GM18519 (cell line): ENCODE data around the gene CASQ1.

Source experiments
- ATAC-seq: cut with Tn5 transposase; IDR thresholded peaks from one replicate; pipeline ENCODE4 v1.9.1; 2021; ENCODE audit warnings: mild to moderate bottlenecking, moderate library complexity; ENCODE audit not compliant: unreplicated experiment, low FRiP score

CASQ1 gene

DNA sequence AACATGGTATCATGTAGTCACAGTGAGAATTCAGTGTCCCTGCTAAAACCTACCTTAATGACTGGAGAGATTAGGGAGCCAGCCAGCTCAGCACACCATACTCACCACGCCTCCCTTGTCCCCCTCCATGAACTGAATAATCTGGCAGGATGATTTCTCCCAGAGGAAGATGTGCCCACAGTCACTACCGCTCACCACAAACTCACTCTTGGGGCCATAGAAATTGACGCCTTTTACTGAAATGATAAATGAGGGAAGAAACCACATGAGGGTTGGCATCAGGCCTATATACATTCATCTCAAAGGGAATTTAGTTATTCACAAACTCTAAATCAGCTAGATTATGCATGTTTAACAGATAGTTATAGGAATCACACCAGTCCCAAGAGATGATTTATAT lies 32.2 kb downstream of the CASQ1 start:
- no peak for ATAC-seq

DNA sequence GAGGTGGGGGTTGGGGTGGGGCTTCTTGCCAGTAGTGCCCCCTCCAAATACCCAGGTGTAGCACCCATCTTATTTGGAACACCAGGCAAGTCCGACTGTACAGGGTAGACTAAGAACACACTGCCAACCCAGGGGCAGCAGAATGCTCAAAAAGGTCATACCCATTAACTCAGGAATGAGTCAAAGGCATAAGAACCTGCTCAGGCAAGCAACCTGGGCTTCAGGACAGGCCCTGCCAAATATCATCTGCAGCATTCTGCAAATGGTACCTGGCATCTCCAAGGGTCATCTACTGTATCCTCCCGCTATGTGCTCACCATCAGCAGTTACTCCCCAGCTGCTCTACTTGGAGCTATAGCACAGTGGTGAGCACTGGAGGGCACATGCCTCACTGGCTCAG lies 34.2 kb downstream of the CASQ1 start:
- no peak for ATAC-seq

DNA sequence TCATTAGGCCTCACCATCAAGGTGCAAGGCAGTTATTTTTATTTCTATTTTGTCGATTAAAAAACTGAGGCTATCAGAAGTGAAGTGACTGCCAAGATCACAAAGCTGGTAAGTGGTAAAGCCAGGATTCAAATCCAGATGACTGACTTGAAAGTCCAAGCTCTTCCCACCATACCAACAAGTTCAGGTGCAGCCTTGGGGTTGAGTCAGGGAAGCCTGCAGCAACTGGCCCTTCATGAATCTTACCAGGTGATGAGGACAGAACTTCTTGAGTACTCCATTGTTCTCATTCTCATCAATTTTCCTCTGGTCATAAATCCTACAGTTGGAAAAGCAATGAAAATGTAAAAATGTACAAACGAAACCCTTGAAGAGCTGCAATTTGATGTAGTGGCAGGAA lies 35.0 kb downstream of the CASQ1 start:
- no peak for ATAC-seq

DNA sequence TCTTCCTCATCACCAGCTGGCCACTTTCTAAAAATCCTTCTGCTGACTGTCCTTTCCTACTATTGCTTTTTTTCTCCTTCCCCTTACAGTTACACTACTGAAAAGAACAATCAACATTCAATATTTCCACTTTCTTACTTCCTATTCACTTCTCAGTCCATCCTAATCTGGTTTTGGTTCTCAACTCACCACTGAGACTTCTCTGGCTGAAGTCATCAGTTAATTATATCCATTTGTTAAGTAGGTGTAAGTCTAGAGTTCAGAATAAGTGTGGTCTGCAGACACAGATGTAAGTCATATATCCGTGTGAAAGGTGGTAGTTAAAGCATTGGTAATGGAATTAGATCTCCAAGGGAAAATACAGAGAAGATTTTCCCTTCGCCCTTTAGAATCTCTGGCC lies 36.2 kb downstream of the CASQ1 start:
- no peak for ATAC-seq

DNA sequence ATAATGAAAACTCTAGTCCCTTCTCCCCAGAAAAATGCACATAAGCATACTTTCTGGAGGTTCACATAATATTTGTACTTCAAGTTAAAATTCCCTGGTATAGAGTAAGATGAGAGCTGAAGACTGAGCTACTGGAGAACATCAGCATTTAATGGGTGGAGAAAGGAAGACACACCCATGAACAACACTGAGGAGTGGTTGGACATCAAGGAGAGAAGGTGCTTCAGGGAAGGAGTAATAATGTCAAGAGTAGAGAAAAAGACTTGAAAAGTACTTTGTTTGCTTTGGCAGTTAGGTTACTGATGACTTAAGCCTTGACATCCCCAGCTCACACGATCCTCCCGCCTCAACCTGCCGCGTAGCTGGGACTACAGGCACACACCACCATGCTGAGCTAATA lies 36.7 kb downstream of the CASQ1 start:
- ATAC-seq: no peak

DNA sequence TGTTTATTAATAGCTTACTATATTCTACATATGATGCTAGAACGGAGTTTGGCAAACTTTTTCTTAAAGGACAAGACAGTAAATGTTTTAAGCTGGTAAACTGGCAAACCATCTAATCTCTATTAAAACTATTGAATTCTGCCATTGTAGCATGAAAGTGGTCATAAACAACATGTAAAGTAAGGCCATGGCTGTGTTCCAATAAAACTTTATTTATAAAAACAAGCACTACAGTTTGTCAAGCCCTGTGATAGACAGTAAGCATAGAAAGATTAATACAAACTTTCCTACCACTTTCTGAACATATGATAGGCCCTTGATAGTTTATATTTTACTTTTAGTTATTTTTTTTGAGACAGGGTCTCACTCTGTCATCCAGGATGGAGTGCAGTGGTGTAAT lies 37.2 kb downstream of the CASQ1 start:
- no peak for ATAC-seq

DNA sequence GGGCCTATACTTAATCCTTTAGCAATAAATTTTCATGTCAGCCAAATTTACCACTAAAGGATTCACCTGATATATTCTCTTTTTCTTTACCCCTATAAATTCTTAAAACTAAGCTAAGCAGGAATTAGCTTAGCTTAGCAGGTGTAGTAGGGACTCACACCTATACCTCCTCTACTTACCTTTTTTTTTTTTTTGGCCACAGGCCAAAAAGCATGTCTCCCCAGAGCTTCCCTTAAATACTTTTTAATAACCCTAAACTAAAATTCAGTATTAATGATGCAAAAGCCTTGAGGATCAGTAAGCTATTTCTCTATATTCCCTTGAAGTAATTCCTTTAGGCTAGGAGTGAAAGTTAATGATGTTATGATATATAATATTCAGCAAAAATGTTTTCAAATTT lies 38.1 kb downstream of the CASQ1 start:
- ATAC-seq: no peak

DNA sequence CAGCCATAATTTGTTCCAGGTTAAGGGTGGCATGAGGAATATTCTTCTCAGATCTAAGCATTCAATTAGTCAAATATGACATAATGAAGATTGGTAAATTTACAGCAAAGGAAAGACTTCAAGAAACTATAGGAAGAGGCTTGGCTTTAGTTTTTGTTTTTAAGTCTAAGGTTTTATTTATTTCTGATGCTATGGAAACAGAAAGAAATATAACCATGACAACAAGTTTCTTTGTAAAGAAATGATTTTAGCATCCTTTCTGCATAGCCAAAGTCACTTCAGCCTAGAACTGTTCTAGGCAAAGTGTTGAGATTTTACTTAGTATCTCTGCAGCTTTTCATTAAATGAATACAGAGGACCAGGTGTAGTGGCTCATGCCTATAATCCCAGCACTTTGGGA lies 42.5 kb downstream of the CASQ1 start:
- ATAC-seq: no peak

DNA sequence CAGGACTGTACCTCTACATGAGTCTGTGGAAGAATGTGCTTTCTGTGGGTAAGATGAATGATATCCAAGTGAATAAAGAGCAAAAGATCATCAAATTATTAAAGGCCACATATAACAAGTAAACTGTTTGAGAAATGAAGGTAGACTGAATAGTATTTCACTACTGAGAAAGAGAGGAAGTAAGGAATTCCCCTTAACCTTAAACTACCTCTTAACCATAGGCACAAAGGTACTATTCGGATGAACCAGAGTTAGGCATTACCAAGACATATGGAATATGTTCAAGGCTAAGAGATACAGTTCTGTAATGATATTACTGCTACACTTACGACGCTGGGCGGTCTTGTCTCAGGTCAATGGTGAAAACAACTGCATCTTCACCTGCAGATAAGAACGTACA lies 46.4 kb downstream of the CASQ1 start:
- no peak for ATAC-seq

DNA sequence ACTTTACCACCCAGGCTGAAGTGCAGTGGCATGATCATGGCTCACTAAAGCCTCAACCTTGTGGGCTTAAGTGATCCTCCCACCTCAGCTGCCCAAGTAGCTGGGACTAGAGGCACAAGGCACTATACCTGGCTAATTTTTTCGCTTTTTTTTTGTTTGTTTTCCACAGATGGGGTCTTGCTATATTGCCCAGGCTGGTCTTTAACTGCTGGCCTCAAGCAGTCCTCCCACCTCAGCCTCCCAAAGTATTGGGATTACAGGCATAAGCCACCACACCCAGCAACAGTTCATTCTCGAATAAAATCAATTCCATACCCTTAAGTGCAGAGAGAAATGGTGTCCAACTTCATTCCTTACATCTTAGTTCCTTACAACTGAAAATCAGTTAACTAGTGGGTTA lies 47.2 kb downstream of the CASQ1 start:
- ATAC-seq: no peak

DNA sequence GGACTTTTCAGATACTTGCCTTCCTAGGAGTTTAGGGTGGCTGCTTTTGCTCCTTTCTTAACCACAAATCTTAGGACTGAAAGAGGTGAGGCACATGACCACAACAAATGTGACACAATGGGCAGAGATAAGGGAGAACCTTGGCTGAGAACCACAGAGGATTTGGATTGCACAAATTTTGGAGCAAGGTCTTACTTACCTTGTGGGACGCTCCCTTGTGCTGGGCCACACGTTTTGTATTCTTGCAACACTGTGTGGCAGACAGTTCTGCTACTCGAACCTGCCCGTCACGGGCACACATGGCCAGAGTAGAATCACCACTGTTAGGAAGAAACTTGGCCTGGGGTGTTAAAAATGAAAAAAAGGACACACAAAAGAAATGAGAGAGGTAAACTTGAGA lies 48.0 kb downstream of the CASQ1 start:
- no peak for ATAC-seq

DNA sequence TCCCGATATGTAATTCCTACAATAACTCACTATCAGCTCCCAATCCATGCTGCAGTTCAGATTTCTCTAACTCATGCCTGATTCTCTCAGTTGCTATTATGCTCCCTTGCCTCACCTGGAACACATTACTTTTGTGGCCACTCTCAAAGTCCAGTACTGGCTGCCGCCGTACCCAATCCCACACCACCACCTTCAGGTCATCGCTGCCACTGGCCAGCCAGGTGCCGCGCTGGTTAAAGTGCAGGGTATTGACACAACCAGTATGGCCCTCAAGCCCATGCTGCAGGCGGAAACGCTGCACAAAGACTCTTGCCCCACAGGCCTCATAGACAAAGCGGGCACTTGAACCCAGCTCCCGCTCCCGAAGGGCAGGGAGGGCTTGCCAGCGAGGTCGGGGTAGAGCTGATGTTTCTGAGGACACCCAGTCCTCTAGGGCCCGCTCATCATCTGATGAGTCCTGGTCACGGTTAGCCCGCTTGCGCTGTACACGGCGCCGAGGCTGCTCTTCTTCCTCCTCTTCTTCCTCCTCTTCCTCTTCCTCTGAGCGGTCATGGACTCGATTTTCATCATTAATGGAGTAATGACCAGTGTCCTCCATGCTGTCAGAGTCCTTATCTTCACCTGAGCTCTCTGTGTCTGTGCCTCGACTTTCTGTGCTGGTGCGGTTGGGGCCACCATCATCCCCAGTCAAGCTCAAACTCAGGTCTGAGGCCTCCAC lies 49.4 kb downstream of the CASQ1 start:
- no peak for ATAC-seq

DNA sequence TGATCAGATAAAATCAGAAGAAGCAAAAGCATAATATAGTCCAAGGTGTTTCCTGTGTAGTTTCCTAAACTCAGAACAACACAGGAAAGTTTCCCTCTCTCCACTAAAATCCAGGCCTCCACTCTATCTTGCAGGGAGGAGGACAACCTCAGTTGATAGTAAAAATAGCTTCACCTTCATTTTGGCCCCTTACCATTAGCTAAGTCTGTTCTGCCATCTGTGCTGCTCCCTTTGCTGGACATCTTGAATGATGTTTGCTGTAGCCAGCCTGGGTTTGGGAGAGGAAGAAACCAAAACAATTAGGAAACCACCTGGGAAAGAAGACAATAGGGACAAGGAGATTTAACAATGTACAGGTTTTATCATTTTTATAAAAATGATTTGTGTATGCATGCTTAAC lies 53.4 kb downstream of the CASQ1 start:
- no peak for ATAC-seq

DNA sequence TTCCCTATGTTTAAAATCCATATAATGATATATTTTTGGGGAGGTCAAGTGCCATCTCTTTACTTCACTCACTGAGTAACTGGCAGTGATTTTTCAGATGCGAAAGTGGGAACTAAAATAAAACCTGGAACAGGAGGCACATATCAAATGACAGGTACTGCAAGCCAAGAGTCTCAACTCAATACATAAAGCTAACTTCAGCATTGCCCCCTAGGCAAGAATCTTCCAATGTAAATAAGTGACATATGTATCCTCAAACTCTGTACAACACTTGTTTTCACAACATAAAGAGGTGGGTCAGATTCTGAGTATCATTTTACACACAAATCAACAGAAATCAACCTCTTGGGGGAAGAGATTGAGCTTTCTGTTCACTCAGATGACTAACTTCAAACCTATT lies 53.8 kb downstream of the CASQ1 start:
- no peak for ATAC-seq

DNA sequence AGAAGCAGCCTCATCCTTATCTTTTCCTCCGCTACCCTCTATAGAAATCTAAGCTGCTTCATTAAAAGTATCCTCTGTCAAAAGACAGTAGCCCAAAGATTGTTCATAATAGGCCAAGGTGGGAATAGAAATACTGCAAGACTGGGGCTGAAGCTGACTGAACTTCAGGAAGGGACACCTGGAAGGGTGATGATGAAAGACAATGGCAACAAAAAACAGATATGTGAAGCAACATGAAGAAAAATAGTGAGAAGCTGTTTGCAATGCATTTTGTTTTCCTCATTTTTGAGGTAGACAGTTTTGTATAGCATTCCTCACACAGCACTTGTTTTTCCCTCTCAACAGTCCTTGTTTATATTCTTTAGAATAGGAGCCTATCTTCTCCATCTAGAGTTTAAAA lies 55.1 kb downstream of the CASQ1 start:
- no peak for ATAC-seq

DNA sequence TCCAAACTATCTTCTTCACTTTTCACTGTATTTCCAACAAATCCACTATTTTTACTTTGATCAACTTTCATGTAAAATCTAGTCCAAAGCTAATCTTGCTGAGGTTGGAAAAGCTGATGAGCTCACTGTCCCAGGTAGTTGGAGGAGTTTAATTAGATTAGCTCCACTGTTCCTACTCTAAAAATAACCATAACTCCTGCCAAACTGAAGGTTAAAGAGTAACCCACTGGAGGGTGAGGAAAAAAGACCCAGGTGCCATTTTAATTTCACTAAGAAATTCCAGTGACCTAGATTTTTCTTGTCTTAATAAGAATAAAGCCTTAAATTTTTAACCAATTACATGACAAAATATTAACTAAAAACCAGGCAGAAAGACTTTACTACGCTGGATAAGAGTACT lies 56.7 kb downstream of the CASQ1 start:
- ATAC-seq: no peak

DNA sequence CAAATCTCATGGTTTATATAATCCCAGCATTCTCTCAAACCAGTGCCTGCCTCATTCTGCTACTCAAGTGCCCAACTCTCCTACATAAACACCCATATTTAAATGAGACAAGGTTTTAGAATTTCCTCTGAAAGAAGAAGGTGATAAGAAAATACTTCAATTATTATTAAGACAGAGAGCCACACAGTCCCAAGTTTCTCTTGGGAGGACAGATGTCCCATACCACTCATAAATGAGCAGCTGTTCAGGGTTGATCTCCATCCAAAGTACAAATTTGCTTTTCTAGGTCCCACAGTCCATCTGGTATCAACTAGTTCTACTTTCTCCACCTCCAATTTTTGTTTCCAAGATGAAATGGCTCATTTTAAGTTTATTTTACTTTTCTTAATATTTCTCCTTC lies 60.6 kb downstream of the CASQ1 start:
- no peak for ATAC-seq
